ENCODE data around the gene SEL1L. TPM values are rescaled to one million over a fixed set of nuclear protein-coding genes. Genes with fewer than 3 reads are reported as not detected.

Gene SEL1L
- total and polyA plus RNA-seq, 2 donors (not counting 3 experiments of a cell fraction or from before 2014, with no cell fraction given), result 15.0 to 95.0 TPM

- ChIA-PET CTCF (no interaction called here), POLR2A (no interaction called here)
- Histone ChIP-seq H3K4me2 (ENCODE audit: insufficient read depth, low read length) (no peak overlapping the region), H3K27me3 (ENCODE audit: control insufficient read depth in 2 of 2, insufficient read depth in 2 of 2, low read length in 2 of 2) (no peaks in the 10 kb centered on the region), H3K9me1 (replicated peaks; ENCODE audit: control insufficient read depth, extremely low read depth, insufficient read depth, low read length) (no peaks in the 10 kb centered on the region), H3K36me3 (ENCODE audit: control insufficient read depth in 2 of 2, extremely low read depth in 1 of 2, insufficient read depth in 2 of 2, low read length in 2 of 2) (no peaks in the 10 kb centered on the region), H3K27ac (ENCODE audit: insufficient read depth, low read depth, low read length) (no peak overlapping the region), H3K4me3 (replicated peaks in 1 of 3; ENCODE audit: insufficient read depth in 1 of 3, low read depth in 1 of 3, low read length in 3 of 3) (no peak overlapping the region), H2AFZ (ENCODE audit: low read depth, low read length) (no peak overlapping the region), H3K79me2 (ENCODE audit: control insufficient read depth, insufficient read depth, low read length) (no peaks in the 10 kb centered on the region), H3K9me3 (replicated peaks; ENCODE audit: control insufficient read depth, insufficient read depth, low read length) (no peaks in the 10 kb centered on the region), H4K20me1 (replicated peaks; ENCODE audit: control insufficient read depth, extremely low read depth, insufficient read depth, low read length) (no peaks in the 10 kb centered on the region), H3K9ac (replicated peaks; ENCODE audit: extremely low read depth, insufficient read depth, low read length) (no peak overlapping the region), H3K4me1 (ENCODE audit: control insufficient read depth, extremely low read depth, insufficient read depth, low read length) (no peaks in the 10 kb centered on the region)
- TF ChIP-seq POLR2A (IDR thresholded peaks at IDR 0.05; ENCODE audit: low read depth, low read length) (no peak), GATA2 (IDR thresholded peaks at IDR 0.05; ENCODE audit: insufficient read depth, insufficient read length, low read depth, low read length) (no peak), MYC (IDR thresholded peaks at IDR 0.05; ENCODE audit: low read depth, low read length) (no peak), FOS (IDR thresholded peaks at IDR 0.05; ENCODE audit: borderline replicate concordance, insufficient read depth, low read length) (no peak), EZH2 (IDR thresholded peaks at IDR 0.05; ENCODE audit: borderline replicate concordance, low read depth, low read length, severe bottlenecking) (no peak), POLR2AphosphoS5 (IDR thresholded peaks at IDR 0.05; ENCODE audit: insufficient read depth, low read depth, low read length) (no peak), CTCF (IDR thresholded peaks at IDR 0.05; ENCODE audit: extremely low read depth in 1 of 2, insufficient read depth in 1 of 2, low read depth in 1 of 2, low read length in 2 of 2) (no peak), JUN (IDR thresholded peaks at IDR 0.05; ENCODE audit: borderline replicate concordance, insufficient read depth, insufficient read length, low read depth) (no peak), MAX (IDR thresholded peaks at IDR 0.05; ENCODE audit: insufficient read depth, insufficient read length) (no peak)
- dilution Hi-C loops (cut with MboI; ENCODE audit: extremely low pct_ligation_motif_present, low sequenced_read_pairs), result no loop called here
- intact Hi-C loops (cut with micrococcal nuclease), result no loop called here
- no TSS peak for BruUV-seq (replicated peaks)
- DNase-seq (ENCODE audit: low read depth, low spot score) (no peak), FAIRE-seq (no peak)
These were observed 25.7 kb upstream of the SEL1L start for GRCh38 chr14:81559385-81559784.

All from endothelial cell of umbilical vein (primary cell).